HG02973 (cell line): Measurements from ENCODE around the gene TEX264.

Experiments
- ATAC-seq: cut with Tn5 transposase; IDR thresholded peaks from one replicate; pipeline ENCODE4 v1.9.1; 2021; ENCODE audit warnings: moderate library complexity; ENCODE audit not compliant: unreplicated experiment

Gene TEX264

GRCh38 chr3:51691949-51692348 lies 20.9 kb downstream of the TEX264 start:
- ATAC-seq = no peak

GRCh38 chr3:51692980-51693395 lies 21.9 kb downstream of the TEX264 start:
- no peak for ATAC-seq

- no peak for ATAC-seq
Observed at GRCh38 chr3:51696954-51697353, 25.9 kb downstream of the TEX264 start.

- no peak for ATAC-seq
Observed at GRCh38 chr3:51698209-51698608, 27.2 kb downstream of the TEX264 start.

- no peak for ATAC-seq
Observed at GRCh38 chr3:51700403-51700802, 29.4 kb downstream of the TEX264 start.

GRCh38 chr3:51702156-51702555 lies 31.1 kb downstream of the TEX264 start:
- ATAC-seq = no peak

GRCh38 chr3:51703068-51703760 lies 32.2 kb downstream of the TEX264 start:
- no peak for ATAC-seq

GRCh38 chr3:51703761-51704510 lies 32.9 kb downstream of the TEX264 start:
- no peak for ATAC-seq

- ATAC-seq = no peak
Observed at GRCh38 chr3:51704511-51704950, 33.5 kb downstream of the TEX264 start.

- no peak for ATAC-seq
Observed at GRCh38 chr3:51705276-51706020, 34.4 kb downstream of the TEX264 start.

- ATAC-seq = no peak
Observed at GRCh38 chr3:51706021-51706485, 35.0 kb downstream of the TEX264 start.

- ATAC-seq = no peak
Observed at GRCh38 chr3:51706788-51707731, 36.0 kb downstream of the TEX264 start, which contains the start of gene GRM2. Gene GRM2, plus strand, starts transcription at chr3:51707068. Its CDS starts 1,916 bp downstream, at chr3:51708984.

GRCh38 chr3:51708216-51708845 lies 37.3 kb downstream of the TEX264 start:
- no peak for ATAC-seq

- ATAC-seq = no peak
Observed at GRCh38 chr3:51709004-51709420, 38.0 kb downstream of the TEX264 start.

- ATAC-seq = no peak
Observed at GRCh38 chr3:51709675-51710074, 38.6 kb downstream of the TEX264 start.

GRCh38 chr3:51710631-51711351 lies 39.7 kb downstream of the TEX264 start:
- no peak for ATAC-seq

GRCh38 chr3:51711352-51712037 lies 40.4 kb downstream of the TEX264 start:
- no peak for ATAC-seq

GRCh38 chr3:51712038-51712420 lies 41.0 kb downstream of the TEX264 start:
- no peak for ATAC-seq

GRCh38 chr3:51712511-51712931 lies 41.5 kb downstream of the TEX264 start:
- no peak for ATAC-seq
